SK-N-SH (cell line): ENCODE measurements around the gene VGF. TPM values are rescaled to one million over a fixed set of nuclear protein-coding genes. Genes with fewer than 3 reads are reported as not detected.

Source experiments
- CTCF ChIA-PET: fragments of 300-600, 350-600 bp; formaldehyde crosslinking; extraction: SDS; loops from one replicate; lab custom pipeline; 2021; lab: Yijun Ruan, JAX
- POLR2A ChIA-PET: fragments of 350-600 bp; sonication (Branson Sonifier 250); formaldehyde crosslinking; extraction: SDS; loops from one replicate; lab custom pipeline; 2020; ENCODE audit warnings: antibody characterized with exemption, inconsistent platforms; lab: Yijun Ruan, JAX
- DNase-seq: peaks from one replicate; pipeline ENCODE4 v3.0.0; 2012
- H2AFZ ChIP-seq: fragments of 200-600 bp; sonication (generic); 2 replicates; pipeline ENCODE4 v1.8.1; 2016; ENCODE audit warnings: antibody characterized with exemption, mild to moderate bottlenecking, low read depth
- H3F3A ChIP-seq: fragments of 200-600 bp; sonication (generic); replicated peaks from 2 replicates; pipeline ENCODE3; 2016; ENCODE audit warnings: antibody characterized with exemption, mild to moderate bottlenecking; ENCODE audit not compliant: insufficient read depth
- H3K27ac ChIP-seq, 2 experiments: fragments of 200-500 bp in 1 of 2; fragments of 200-600 bp in 1 of 2; sonication (Bioruptor generic) in 1 of 2; sonication (generic), shearing (Covaris generic) in 1 of 2; 2 replicates each; pipeline versions ENCODE4 v1.5.1 to v1.6.1; 2014 to 2016; ENCODE audit warnings: low read depth in 2 of 2, inconsistent platforms in 1 of 2, low read length in 1 of 2, mild to moderate bottlenecking in 1 of 2, mixed read lengths in 1 of 2
- H3K27me3 ChIP-seq: fragments of 200-600 bp; sonication (generic), shearing (Covaris generic); 2 replicates; pipeline ENCODE4 v1.6.1; 2016; ENCODE audit warnings: mixed run types; ENCODE audit not compliant: insufficient read depth
- H3K36me3 ChIP-seq, 2 experiments: fragments of 200-500 bp in 1 of 2; fragments of 200-600 bp in 1 of 2; sonication (Bioruptor generic) in 1 of 2; sonication (generic) in 1 of 2; replicated peaks in 1 of 2; 2 replicates each; pipeline versions ENCODE3 to v1.5.1; 2014 to 2016; ENCODE audit warnings: low read length in 1 of 2, mild to moderate bottlenecking in 1 of 2; ENCODE audit not compliant: insufficient read depth in 2 of 2, control insufficient read depth in 1 of 2
- H3K4me1 ChIP-seq, 2 experiments: fragments of 200-500 bp in 1 of 2; fragments of 200-600 bp in 1 of 2; sonication (Bioruptor generic) in 1 of 2; sonication (generic), shearing (Covaris generic) in 1 of 2; 2 replicates each; pipeline versions ENCODE4 v1.5.1 to v1.6.1; 2014 to 2016; ENCODE audit warnings: low read depth in 1 of 2, low read length in 1 of 2, mixed run types in 1 of 2; ENCODE audit not compliant: insufficient read depth in 2 of 2, control insufficient read depth in 1 of 2
- H3K4me2 ChIP-seq: fragments of 200-600 bp; sonication (generic), shearing (Covaris generic); 2 replicates; pipeline ENCODE4 v1.6.1; 2017; ENCODE audit warnings: mixed run types
- H3K4me3 ChIP-seq, 2 experiments: fragments of 200-500 bp in 1 of 2; fragments of 200-600 bp in 1 of 2; sonication (Bioruptor generic) in 1 of 2; sonication (generic), shearing (Covaris generic) in 1 of 2; 2 replicates each; pipeline versions ENCODE4 v1.5.1 to v1.8.1; 2014 to 2016; ENCODE audit warnings: low read depth in 2 of 2, inconsistent platforms in 1 of 2, low read length in 1 of 2, mild to moderate bottlenecking in 1 of 2, mixed read lengths in 1 of 2, moderate library complexity in 1 of 2
- H3K79me2 ChIP-seq: fragments of 200-600 bp; sonication (generic); 2 replicates; pipeline ENCODE4 v1.8.1; 2017; ENCODE audit warnings: mild to moderate bottlenecking; ENCODE audit not compliant: insufficient read depth
- H3K9ac ChIP-seq: fragments of 200-600 bp; sonication (generic); 2 replicates; pipeline ENCODE4 v1.6.1; 2017; ENCODE audit warnings: mixed run types
- H3K9me2 ChIP-seq: fragments of 200-600 bp; sonication (generic); 2 replicates; pipeline ENCODE4 v1.6.1; 2017; ENCODE audit warnings: mixed run types
- H3K9me3 ChIP-seq: fragments of 200-600 bp; sonication (generic); 2 replicates; pipeline ENCODE4 v1.6.1; 2017; ENCODE audit warnings: mixed run types, mild to moderate bottlenecking, moderate library complexity
- H4K20me1 ChIP-seq: fragments of 200-600 bp; sonication (generic); 2 replicates; pipeline ENCODE4 v1.6.1; 2017; ENCODE audit warnings: mild to moderate bottlenecking, mixed run types; ENCODE audit not compliant: insufficient read depth
- CHD2 ChIP-seq: fragments of 150-350 bp; IDR thresholded peaks from 2 replicates; pipeline ENCODE4 v1.6.1; 2018; ENCODE audit warnings: low read length; ENCODE audit not compliant: partially characterized antibody
- FOSL2 ChIP-seq: IDR thresholded peaks from 2 replicates; pipeline ENCODE4 v1.4.0; 2012; ENCODE audit warnings: low read depth, mild to moderate bottlenecking, moderate library complexity, borderline replicate concordance
- GABPA ChIP-seq: IDR thresholded peaks from 2 replicates; pipeline ENCODE4 v1.4.0; 2012; ENCODE audit warnings: low read depth, mild to moderate bottlenecking
- JUND ChIP-seq: IDR thresholded peaks from 2 replicates; pipeline ENCODE4 v1.4.0; 2012
- MAX ChIP-seq: IDR thresholded peaks from 2 replicates; pipeline ENCODE4 v1.4.0; 2012; ENCODE audit warnings: low read depth
- MEF2A ChIP-seq: IDR thresholded peaks from 2 replicates; pipeline ENCODE4 v1.4.0; 2012; ENCODE audit warnings: low read depth, borderline replicate concordance
- MXI1 ChIP-seq: IDR thresholded peaks from 2 replicates; pipeline ENCODE4 v1.6.1; 2012; ENCODE audit warnings: mild to moderate bottlenecking, low read depth, low read length, improper control_type of control experiment
- NFIC ChIP-seq: IDR thresholded peaks from 2 replicates; pipeline ENCODE4 v1.4.0; 2012; ENCODE audit warnings: borderline replicate concordance
- PBX3 ChIP-seq: IDR thresholded peaks from 2 replicates; pipeline ENCODE4; 2012
- POLR2AphosphoS5 ChIP-seq: IDR thresholded peaks from 2 replicates; pipeline ENCODE4 v1.6.1; 2012; ENCODE audit warnings: low read depth, low read length
- RAD21 ChIP-seq: IDR thresholded peaks from 2 replicates; pipeline ENCODE4 v1.6.1; 2012; ENCODE audit warnings: mild to moderate bottlenecking, low read length
- RCOR1 ChIP-seq: fragments of 150-350 bp; IDR thresholded peaks from 2 replicates; pipeline ENCODE4 v1.6.1; 2017; ENCODE audit warnings: antibody characterized with exemption, low read length
- RFX5 ChIP-seq: IDR thresholded peaks from 2 replicates; pipeline ENCODE4 v1.6.1; 2012; ENCODE audit warnings: mild to moderate bottlenecking, improper control_type of control experiment, low read length
- SIN3A ChIP-seq: IDR thresholded peaks from 2 replicates; pipeline ENCODE4 v1.6.1; 2012; ENCODE audit warnings: low read depth, mild to moderate bottlenecking, low read length, moderate library complexity, borderline replicate concordance
- SMC3 ChIP-seq: IDR thresholded peaks from 2 replicates; pipeline ENCODE4 v1.6.1; 2012; ENCODE audit warnings: low read depth, low read length, improper control_type of control experiment
- TAF1 ChIP-seq: IDR thresholded peaks from 2 replicates; pipeline ENCODE4 v1.6.1; 2012; ENCODE audit warnings: low read depth, mild to moderate bottlenecking, low read length, moderate library complexity, borderline replicate concordance
- TCF12 ChIP-seq: IDR thresholded peaks from 2 replicates; pipeline ENCODE4 v1.4.0; 2012
- TEAD4 ChIP-seq: IDR thresholded peaks from 2 replicates; pipeline ENCODE4 v1.4.0; 2012; ENCODE audit warnings: mild to moderate bottlenecking, borderline replicate concordance; ENCODE audit not compliant: insufficient read depth
- USF1 ChIP-seq: IDR thresholded peaks from 2 replicates; pipeline ENCODE4 v1.4.0; 2012; ENCODE audit warnings: low read depth, borderline replicate concordance
- USF2 ChIP-seq: fragments of 150-350 bp; IDR thresholded peaks from 2 replicates; pipeline ENCODE4 v1.6.1; 2017; ENCODE audit warnings: antibody characterized with exemption, low read length, low read depth, borderline replicate concordance
- YY1 ChIP-seq: IDR thresholded peaks from 2 replicates; pipeline ENCODE4 v1.4.0; 2012; ENCODE audit warnings: low read depth, mild to moderate bottlenecking
- WGBS: methylation state at CpG from one replicate; pipeline ENCODE4 v1.1.6; 2017; ENCODE audit warnings: low lambda C conversion rate; 5-methylcytosine and 5-hydroxymethylcytosine counted together
- polyA plus RNA-seq, 3 experiments: library from polyadenylated mRNA; depleted of rRNA; stranded (reverse); fragments of >200 nt; gene quantifications; 2 replicates each; pipeline ENCODE4 v1.2.3, GENCODE V29; 2012

Gene VGF
- polyA plus RNA-seq, 1 of the 3 experiments (the other 2 are of a cell fraction): 54.3 TPM

- Histone ChIP-seq H3K4me1 (peaks cover 5 to 10% of the 10 kb centered on the region in 2 experiments; a peak in 2 of 4 replicates), H3K4me3 (no peak overlapping the region), H3K79me2 (no peaks in the 10 kb centered on the region), H2AFZ (no peak overlapping the region), H3K9ac (no peak overlapping the region), H3K27ac (peak overlapping the region in 1 of 2 experiments; percentile 98; a peak in 2 of 4 replicates), H3K36me3 (peaks cover 10 to 21% of the 10 kb centered on the region in 2 experiments), H3K4me2 (no peak overlapping the region), H3K27me3 (no peaks in the 10 kb centered on the region), H3F3A (peaks cover 67% of the 10 kb centered on the region), H3K9me2 (no peaks in the 10 kb centered on the region), H3K9me3 (no peaks in the 10 kb centered on the region), H4K20me1 (peaks cover 28% of the 10 kb centered on the region)
- CTCF ChIA-PET: interaction anchor here (0.7 to 10.7 kb wide), 10 partner anchors 15 to 245 kb away, joined by 3 to 257 read pairs (median 10); partner anchors contain the start of genes ACHE, AP1S1 and FIS1
- TF ChIP-seq PBX3 (peak; percentile 46), TAF1 (no peak), TEAD4 (no peak), FOSL2 (no peak), RCOR1 (no peak), USF1 (no peak), YY1 (peak; percentile 66; the same call in 1 of the 2 replicates), POLR2AphosphoS5 (peak; percentile 36; the same call in 1 of the 2 replicates), JUND (peak; percentile 39; the same call in 1 of the 2 replicates), NFIC (peak; percentile 37; the same call in 1 of the 2 replicates)
- POLR2A ChIA-PET: interaction anchor here (1.4 kb wide), 1 partner anchor 25 kb away, joined by 7 read pairs; the partner anchor contains the start of gene VGF
- WGBS: 36% methylated on average over 3 of the region's 3 CpGs
- DNase-seq: no peak
These were observed 25.1 kb downstream of the VGF start for GRCh38 chr7:101140339-101140699.

GRCh38 chr7:101138213-101138870 lies 27.0 kb downstream of the VGF start:
- ChIA-PET CTCF (interaction anchor here (0.6 to 4.7 kb wide), 56 partner anchors 9 to 1059 kb away, joined by 3 to 49 read pairs (median 4); partner anchors contain the start of genes MOGAT3, PLOD3, SERPINE1 and TRIM56), POLR2A (interaction anchor here (0.6 to 1.0 kb wide), 2 partner anchors 44 to 709 kb away, joined by 3 read pairs; no protein-coding TSS in a partner anchor)
- Histone ChIP-seq H2AFZ (no peak overlapping the region), H3K4me3 (peak overlapping the region; percentile 3 to 4; a peak in 2 of 4 replicates), H3K4me1 (peaks cover 11 to 24% of the 10 kb centered on the region in 2 experiments; a peak in 3 of 4 replicates), H3K27me3 (no peaks in the 10 kb centered on the region), H3K36me3 (peaks cover 19 to 41% of the 10 kb centered on the region in 2 experiments), H4K20me1 (peaks cover 47% of the 10 kb centered on the region), H3K79me2 (0 out of 2 replicates have a peak, but pooled peaks cover under 1% of the 10 kb centered on the region), H3F3A (peaks cover 87% of the 10 kb centered on the region), H3K27ac (peak overlapping the region; percentile 71 to 98), H3K9me3 (no peaks in the 10 kb centered on the region), H3K9ac (peak overlapping the region; percentile 33; the same call in 1 of the 2 replicates), H3K4me2 (peak overlapping the region; percentile 49; the same call in 1 of the 2 replicates), H3K9me2 (no peaks in the 10 kb centered on the region)
- DNase-seq: peak; percentile 88
- WGBS: 1% methylated on average over 16 of the region's 16 CpGs
- peak; percentile 64; the same call in 1 of the 2 replicates for TF ChIP-seq MEF2A
- TF ChIP-seq MAX: peak; percentile 93
- TF ChIP-seq USF1: peak; percentile 88
- TF ChIP-seq CHD2: peak; percentile 45
- no peak; the same call in 1 of the 2 replicates for TF ChIP-seq USF2
- 0 out of 2 replicates have a peak, but pooled peaks have one; percentile 26 for TF ChIP-seq TAF1
- TF ChIP-seq SIN3A: peak; percentile 97
- TF ChIP-seq GABPA: peak; percentile 62
- TF ChIP-seq RAD21: peak; percentile 63
- peak; percentile 43 for TF ChIP-seq SMC3
- no peak for TF ChIP-seq YY1
- TF ChIP-seq JUND: peak; percentile 100
- peak; percentile 80 for TF ChIP-seq NFIC
- peak; percentile 86; the same call in 1 of the 2 replicates for TF ChIP-seq MXI1
- no peak for TF ChIP-seq RFX5
- peak; percentile 83; the same call in 1 of the 2 replicates for TF ChIP-seq TEAD4
- TF ChIP-seq TCF12: peak; percentile 91
- TF ChIP-seq FOSL2: peak; percentile 100
